NCI-H1417 treated with DMSO at 0.1 percent for 48 hours (cell line): Measurements from ENCODE around the gene DNAI2.
A peak's percentile ranks its signal among the peaks of the same experiment; 100 is the strongest.
"Not testable (repeated sequence)": the region's sequence is repeated elsewhere in the genome, so short reads cannot be mapped to it uniquely, and the experiment has no call there.

Experiments
- DNase-seq: peaks from one replicate; lab custom pipeline; 2025; lab: John Stamatoyannopoulos, UW

The DNAI2 gene

GRCh38 chr17:74274709-74275340 lies 791 bp downstream of the DNAI2 start:
- peak; percentile 10 for DNase-seq

DNA sequence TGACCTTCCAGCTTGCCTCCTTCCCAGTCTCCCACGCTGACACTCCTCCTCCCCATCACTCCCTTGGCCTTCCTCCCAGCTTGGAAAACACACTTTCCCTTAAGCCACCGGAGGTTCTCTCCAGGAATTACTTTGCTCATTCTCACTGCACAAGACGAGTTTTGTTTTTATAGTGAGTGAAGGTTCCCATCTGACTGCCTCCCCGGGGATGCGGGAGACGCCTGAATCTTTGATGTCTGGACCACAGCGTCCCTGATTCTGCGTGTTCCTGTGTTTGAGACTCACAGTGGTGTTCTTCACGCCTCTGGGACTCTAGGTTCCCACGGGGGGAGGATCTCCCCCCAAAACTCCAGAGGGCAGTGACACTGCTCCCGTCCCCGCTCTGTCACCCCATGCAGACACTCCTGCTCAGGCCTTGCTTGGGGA lies 2.0 kb downstream of the DNAI2 start:
- no peak for DNase-seq

GRCh38 chr17:74276541-74277009 lies 2.5 kb downstream of the DNAI2 start:
- no peak for DNase-seq

- no peak for DNase-seq
These were observed 3.9 kb downstream of the DNAI2 start for GRCh38 chr17:74277935-74278334.

- not testable (repeated sequence) for DNase-seq
These were observed 5.6 kb downstream of the DNAI2 start for GRCh38 chr17:74279617-74280016.

DNA sequence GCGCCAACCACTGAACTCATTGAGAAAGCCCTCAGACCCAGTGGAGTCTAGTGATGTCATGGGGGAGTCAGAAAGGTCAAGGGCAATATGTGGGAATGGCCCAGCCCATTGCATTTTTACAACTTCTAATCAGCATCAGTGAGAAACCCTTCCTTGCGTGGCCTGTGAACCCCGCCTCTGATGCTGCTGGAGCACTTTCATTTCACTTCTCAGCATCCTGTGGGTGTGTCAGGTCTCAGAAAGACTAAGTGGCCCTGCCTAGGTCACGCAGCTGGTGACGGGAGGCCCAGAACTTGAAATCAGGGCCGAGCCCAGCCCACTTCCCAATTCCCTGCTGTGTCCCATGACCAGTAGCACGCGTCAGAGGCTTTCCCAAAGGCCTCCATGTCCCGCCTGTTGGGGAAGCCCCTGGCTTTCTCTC lies 6.1 kb downstream of the DNAI2 start:
- no peak for DNase-seq

- DNase-seq, result no peak
These were observed 7.8 kb downstream of the DNAI2 start for GRCh38 chr17:74281799-74282198.

DNA sequence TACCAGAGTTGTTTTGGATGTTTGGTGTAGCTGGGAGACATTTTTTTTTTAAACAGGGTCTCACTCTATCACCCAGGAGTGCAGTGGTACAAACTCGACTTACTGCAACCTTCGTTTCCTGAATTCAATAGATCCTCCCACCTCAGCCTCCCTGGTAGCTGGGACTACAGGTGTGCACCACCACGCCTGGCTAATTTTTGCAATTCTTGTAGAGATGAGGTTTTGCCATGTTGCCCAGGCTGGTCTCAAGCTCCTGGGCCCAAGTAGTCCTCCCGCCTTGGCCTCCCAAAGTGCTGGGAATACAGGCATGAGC lies 8.2 kb downstream of the DNAI2 start:
- DNase-seq, result not testable (repeated sequence)

GRCh38 chr17:74282587-74283370 lies 8.7 kb downstream of the DNAI2 start:
- no peak for DNase-seq

DNA sequence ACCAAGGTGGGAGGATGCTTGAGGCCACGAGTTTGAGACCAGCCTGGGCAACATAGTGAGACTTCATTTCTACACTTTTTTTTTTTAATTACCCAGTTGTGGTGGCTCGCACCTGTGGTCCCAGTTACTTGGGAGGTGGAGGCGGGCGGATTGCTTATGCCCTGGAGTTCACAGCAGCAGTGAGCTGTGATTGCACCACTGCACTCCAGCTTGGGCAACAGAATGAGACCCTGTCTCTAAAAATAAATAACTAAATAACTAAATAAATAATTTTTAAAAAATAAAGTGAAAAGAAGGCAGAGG lies 9.3 kb downstream of the DNAI2 start:
- no peak for DNase-seq

GRCh38 chr17:74287031-74287602 lies 13.1 kb downstream of the DNAI2 start:
- no peak for DNase-seq

- no peak for DNase-seq
These were observed 14.8 kb downstream of the DNAI2 start for GRCh38 chr17:74288785-74289184.

DNA sequence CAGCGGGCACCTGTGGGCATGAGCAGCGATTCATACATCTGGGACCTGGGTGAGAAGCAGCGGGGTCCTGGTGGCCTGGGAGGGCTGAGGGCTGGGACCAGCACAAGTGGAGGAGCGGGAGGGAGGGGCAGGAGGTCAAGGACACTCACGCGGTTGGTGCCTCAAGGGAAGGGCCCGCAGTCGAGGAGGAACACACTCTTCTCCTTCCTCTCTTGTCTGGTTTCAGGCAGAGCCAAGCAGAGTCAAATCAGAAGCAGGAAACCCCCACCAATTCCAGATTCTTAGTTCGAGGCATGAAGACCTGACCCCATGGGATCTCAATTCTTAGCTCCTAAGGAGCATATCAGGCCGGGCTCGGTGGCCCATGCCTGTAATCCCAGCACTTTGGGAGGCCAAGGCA lies 15.7 kb downstream of the DNAI2 start:
- no peak for DNase-seq

GRCh38 chr17:74290340-74290739 lies 16.3 kb downstream of the DNAI2 start:
- DNase-seq, result no peak

GRCh38 chr17:74292495-74292894 lies 18.5 kb downstream of the DNAI2 start:
- DNase-seq, result no peak

GRCh38 chr17:74295625-74296547 lies 21.9 kb downstream of the DNAI2 start:
- no peak for DNase-seq

GRCh38 chr17:74296548-74296936 lies 22.5 kb downstream of the DNAI2 start:
- DNase-seq, result no peak

DNA sequence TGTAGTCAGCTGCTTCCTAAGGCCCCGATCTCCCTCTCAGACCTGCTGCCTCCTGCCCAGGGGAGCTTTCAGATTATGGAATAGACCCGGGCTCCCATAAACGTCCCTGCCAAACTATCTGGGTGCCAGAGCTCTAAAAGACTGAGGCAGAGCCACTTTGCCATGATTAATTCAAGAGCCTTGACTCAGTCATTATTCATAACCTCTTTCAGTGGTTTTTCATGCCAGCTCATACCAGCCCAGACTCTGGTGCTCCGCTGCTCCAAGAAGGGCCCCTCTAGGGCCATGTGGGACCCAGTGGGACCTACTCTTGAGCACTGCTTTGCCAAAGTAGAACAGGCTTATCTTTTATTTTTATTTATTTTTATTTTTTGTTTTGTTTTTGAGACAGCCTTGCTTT lies 23.9 kb downstream of the DNAI2 start:
- no peak for DNase-seq

DNA sequence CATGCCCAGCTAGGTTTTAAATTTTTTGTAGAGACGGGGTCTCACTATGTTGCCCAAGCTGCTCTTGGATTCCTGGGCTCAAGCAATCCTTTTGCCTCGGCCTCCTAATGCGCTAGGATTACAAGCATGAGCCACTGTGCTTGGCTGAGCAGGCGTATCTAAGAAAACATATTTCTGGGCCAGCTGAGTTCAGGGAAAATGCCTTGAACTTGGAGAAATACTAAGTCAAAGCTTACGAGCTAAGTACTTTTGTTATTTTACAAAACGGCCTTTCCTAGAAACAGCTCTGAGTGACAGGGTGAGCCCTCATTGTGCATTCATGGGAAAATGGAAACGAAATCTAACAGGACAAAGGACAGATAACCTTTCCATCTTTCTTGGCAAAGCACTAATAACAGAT lies 24.7 kb downstream of the DNAI2 start:
- no peak for DNase-seq

GRCh38 chr17:74299226-74300009 lies 25.4 kb downstream of the DNAI2 start:
- no peak for DNase-seq

GRCh38 chr17:74303305-74303704 lies 29.3 kb downstream of the DNAI2 start:
- no peak for DNase-seq

DNA sequence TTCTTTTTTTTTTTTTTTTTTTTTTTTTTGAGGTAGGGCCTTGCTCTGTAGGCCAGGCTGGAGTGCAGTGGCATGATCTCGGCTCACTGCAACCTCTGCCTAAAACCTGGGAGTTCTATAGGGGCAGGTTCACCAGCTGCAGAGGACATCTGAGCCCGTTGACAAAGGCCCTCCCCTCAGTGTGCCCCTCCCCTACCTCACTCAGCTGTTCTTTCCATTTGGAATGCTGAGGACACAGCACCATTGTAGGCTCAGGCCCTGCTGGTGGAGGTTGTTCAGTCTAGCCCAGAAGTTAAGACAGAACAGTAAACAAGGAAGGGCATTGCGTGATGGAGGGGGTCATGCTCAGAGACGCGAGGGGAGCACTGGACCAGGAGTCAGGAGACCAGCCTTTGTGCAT lies 30.1 kb downstream of the DNAI2 start:
- DNase-seq, result no peak
